HCT116 (cell line): ENCODE data around the gene HIVEP1. TPM values are rescaled to one million over a fixed set of nuclear protein-coding genes. Genes with fewer than 3 reads are reported as not detected.

ENCODE experiments used
- ATAC-seq: fragments of 200-7000 bp; cut with Tn5 transposase; 2 replicates; pipeline ENCODE4 v1.9.1; 2020; ENCODE audit warnings: mild to moderate bottlenecking, moderate library complexity
- BruUV-seq: library from RNA; stranded (reverse); fragments of 400-500 nt; replicated peaks from 2 replicates; lab custom pipeline; 2021; lab: Mats Ljungman, UMichigan
- CTCF ChIA-PET: fragments of 300-600 bp; sonication (Branson Sonifier 250); formaldehyde crosslinking; loops from one replicate; lab custom pipeline; 2021; ENCODE audit warnings: antibody characterized with exemption; lab: Charles Lee
- POLR2A ChIA-PET: fragments of 300-600, 350-600 bp; sonication (Branson Sonifier 250); formaldehyde crosslinking; loops from one replicate; lab custom pipeline; 2021; ENCODE audit warnings: antibody characterized with exemption; lab: Charles Lee
- RAD21 ChIA-PET, 2 experiments: fragments of 300-600 bp; sonication (Branson Sonifier 250); formaldehyde crosslinking; loops; one replicate each; lab custom pipeline; 2023; ENCODE audit warnings: low total read pairs in 2 of 2; ENCODE audit not compliant: uncharacterized antibody in 2 of 2, unreplicated experiment in 2 of 2, low non-redundant PET in 1 of 2; lab: Charles Lee
- DNase-seq: peaks from one replicate; pipeline ENCODE4 v3.0.0-alpha.2; 2010; ENCODE audit warnings: low read depth, low spot score
- H2AFZ ChIP-seq: fragments of 200-600 bp; shearing (Covaris generic), sonication (generic); 2 replicates; pipeline ENCODE4 v1.6.1; 2017; ENCODE audit warnings: low read depth, mixed run types, mixed read lengths, antibody characterized with exemption, low read length; ENCODE audit not compliant: poor library complexity, severe bottlenecking
- H3K27ac ChIP-seq: 2 replicates; pipeline ENCODE4 v1.5.1; 2012; ENCODE audit warnings: low read depth, low read length
- H3K27me3 ChIP-seq: fragments of 200-600 bp; sonication (generic); 2 replicates; pipeline ENCODE4 v1.6.1; 2016; ENCODE audit warnings: mixed run types, low read length, mixed read lengths; ENCODE audit not compliant: insufficient read depth
- H3K36me3 ChIP-seq, 2 experiments: fragments of 200-500 bp in 1 of 2; fragments of 200-600 bp in 1 of 2; sonication (Bioruptor generic) in 1 of 2; sonication (generic) in 1 of 2; 2 replicates each; pipeline versions ENCODE4 v1.5.1 to v1.6.1; 2014 to 2016; ENCODE audit warnings: low read length in 2 of 2, inconsistent platforms in 1 of 2, mixed read lengths in 1 of 2, mixed run types in 1 of 2; ENCODE audit not compliant: insufficient read depth in 2 of 2, control insufficient read depth in 1 of 2
- H3K4me1 ChIP-seq, 2 experiments: fragments of 200-600 bp in 1 of 2; sonication (generic) in 1 of 2; 2 replicates each; pipeline versions ENCODE4 v1.5.1 to v1.6.1; 2012 to 2017; ENCODE audit warnings: low read length in 2 of 2, inconsistent platforms in 1 of 2, mild to moderate bottlenecking in 1 of 2, mixed read lengths in 1 of 2, mixed run types in 1 of 2, moderate library complexity in 1 of 2; ENCODE audit not compliant: insufficient read depth in 2 of 2, control insufficient read depth in 1 of 2
- H3K4me2 ChIP-seq: fragments of 200-600 bp; sonication (generic); 2 replicates; pipeline ENCODE4 v1.6.1; 2017; ENCODE audit warnings: mixed run types, low read length, mixed read lengths
- H3K4me3 ChIP-seq, 2 experiments: fragments of 200-600 bp in 1 of 2; sonication (generic) in 1 of 2; replicated peaks in 1 of 2; 2 replicates each; pipeline ENCODE4 v1.5.1; 2011 to 2016; ENCODE audit warnings: low read length in 2 of 2, control low read depth in 1 of 2, low read depth in 1 of 2, mild to moderate bottlenecking in 1 of 2, mixed read lengths in 1 of 2, mixed run types in 1 of 2
- H3K79me2 ChIP-seq: fragments of 200-600 bp; sonication (generic); 2 replicates; pipeline ENCODE4 v1.6.1; 2017; ENCODE audit warnings: mild to moderate bottlenecking, mixed run types, low read length, moderate library complexity, mixed read lengths; ENCODE audit not compliant: insufficient read depth
- H3K9ac ChIP-seq: fragments of 200-600 bp; sonication (generic); 2 replicates; pipeline ENCODE4 v1.6.1; 2016; ENCODE audit warnings: low read length, mixed read lengths
- H3K9me2 ChIP-seq: fragments of 200-600 bp; sonication (generic), shearing (Covaris generic); 2 replicates; pipeline ENCODE4 v1.6.1; 2017; ENCODE audit warnings: mixed run types, mild to moderate bottlenecking, moderate library complexity; ENCODE audit not compliant: insufficient read depth
- H3K9me3 ChIP-seq, 2 experiments: fragments of 200-500 bp in 1 of 2; fragments of 200-600 bp in 1 of 2; sonication (Bioruptor generic) in 1 of 2; sonication (generic) in 1 of 2; 2 replicates each; pipeline ENCODE4 v1.6.1; 2014 to 2017; ENCODE audit warnings: low read length in 2 of 2, mixed read lengths in 2 of 2, inconsistent platforms in 1 of 2, low read depth in 1 of 2, mild to moderate bottlenecking in 1 of 2, mixed run types in 1 of 2, moderate library complexity in 1 of 2; ENCODE audit not compliant: control insufficient read depth in 1 of 2, insufficient read depth in 1 of 2
- H4K20me1 ChIP-seq: fragments of 200-600 bp; sonication (generic), shearing (Covaris generic); 2 replicates; pipeline ENCODE4 v1.6.1; 2017; ENCODE audit warnings: mixed run types, mild to moderate bottlenecking, moderate library complexity; ENCODE audit not compliant: insufficient read depth
- CBX3 ChIP-seq: IDR thresholded peaks from 2 replicates; pipeline ENCODE4 v1.6.1; 2012; ENCODE audit warnings: low read depth
- CEBPB ChIP-seq: IDR thresholded peaks from 2 replicates; pipeline ENCODE4 v1.6.1; 2012; ENCODE audit warnings: low read depth
- ELF1 ChIP-seq: IDR thresholded peaks from 2 replicates; pipeline ENCODE4 v1.6.1; 2012; ENCODE audit warnings: low read depth, borderline replicate concordance
- EZH2 ChIP-seq: fragments of 200-600 bp; sonication (generic); IDR thresholded peaks from 2 replicates; pipeline ENCODE4 v1.6.1; 2017; ENCODE audit warnings: antibody characterized with exemption, mixed run types
- FOSL1 ChIP-seq: IDR thresholded peaks from 2 replicates; pipeline ENCODE4 v1.6.1; 2012; ENCODE audit warnings: low read depth
- JUND ChIP-seq: IDR thresholded peaks from 2 replicates; pipeline ENCODE4 v1.6.1; 2012
- MAX ChIP-seq: IDR thresholded peaks from 2 replicates; pipeline ENCODE4 v1.6.1; 2012
- POLR2A ChIP-seq: IDR thresholded peaks from 2 replicates; pipeline ENCODE4 v1.7.0; 2011; ENCODE audit warnings: borderline replicate concordance; ENCODE audit not compliant: insufficient read depth, insufficient read length; ENCODE audit errors: extremely low read depth
- POLR2AphosphoS5 ChIP-seq: IDR thresholded peaks from 2 replicates; pipeline ENCODE4 v1.6.1; 2011; ENCODE audit warnings: mild to moderate bottlenecking, low read depth, low read length, moderate library complexity
- SIN3A ChIP-seq: IDR thresholded peaks from 2 replicates; pipeline ENCODE4 v1.6.1; 2012; ENCODE audit warnings: low read depth
- SP1 ChIP-seq: IDR thresholded peaks from 2 replicates; pipeline ENCODE4 v1.6.1; 2012; ENCODE audit warnings: low read depth
- TCF7L2 ChIP-seq: IDR thresholded peaks from 2 replicates; pipeline ENCODE4 v1.7.0; 2011; ENCODE audit warnings: borderline replicate concordance, inconsistent platforms; ENCODE audit not compliant: insufficient read depth, insufficient read length; ENCODE audit errors: extremely low read depth
- ZBTB33 ChIP-seq: IDR thresholded peaks from 2 replicates; pipeline ENCODE4 v1.6.1; 2011; ENCODE audit warnings: mild to moderate bottlenecking, low read length, moderate library complexity; ENCODE audit not compliant: insufficient replicate concordance; ENCODE audit errors: extremely low read depth
- ZFX ChIP-seq: fragments of 450-650 bp; IDR thresholded peaks from 2 replicates; pipeline ENCODE4 v1.6.1; 2017
- ZNF274 ChIP-seq: fragments of 200-500 bp; sonication (Bioruptor generic); IDR thresholded peaks from 2 replicates; pipeline ENCODE4 v1.6.1; 2014; ENCODE audit warnings: mild to moderate bottlenecking, low read depth, low read length, inconsistent platforms
- intact Hi-C: fragments of 100-400 bp; cut with micrococcal nuclease; formaldehyde crosslinking; loops from 2 replicates; pipeline ENCODE4 v1.10.0; 2022
- total RNA-seq: library from RNA; stranded (reverse); gene quantifications from one replicate; pipeline ENCODE4 v1.2.1, GENCODE V29; 2021; ENCODE audit not compliant: unreplicated experiment
- TF ChIP-seq, protein P1 (sequence below), 3 experiments: fragments of 200-600 bp in 1 of 3; sonication (generic) in 1 of 3; IDR thresholded peaks in 2 of 3; conservative IDR thresholded peaks in 1 of 3; 2 replicates each; pipeline ENCODE4 v1.5.1; 2012 to 2017; ENCODE audit warnings: low read depth in 2 of 3, low read length in 2 of 3, antibody characterized with exemption in 1 of 3, borderline replicate concordance in 1 of 3, control low read depth in 1 of 3, mild to moderate bottlenecking in 1 of 3, mixed read lengths in 1 of 3, mixed run types in 1 of 3, moderate library complexity in 1 of 3; ENCODE audit not compliant: insufficient read depth in 1 of 3

The HIVEP1 gene
- total RNA-seq, 1 experiment from 2014 or later: 11.2 TPM

GRCh38 chr6:11974089-11974488 is 38.0 kb upstream of the HIVEP1 start:
- no peaks in the 10 kb centered on the region for H3K79me2 ChIP-seq
- no peak overlapping the region for H2AFZ ChIP-seq
- no peaks in the 10 kb centered on the region for H3K9me2 ChIP-seq
- no peak for ATAC-seq
- CTCF ChIA-PET: no interaction called here
- H3K9me3 ChIP-seq: no peaks in the 10 kb centered on the region
- intact Hi-C loops: no loop called here
- H3K27me3 ChIP-seq: no peaks in the 10 kb centered on the region
- H3K4me1 ChIP-seq: no peaks in the 10 kb centered on the region
- POLR2A ChIA-PET: no interaction called here
- no peak for TF ChIP-seq FOSL1
- TF ChIP-seq SP1: no peak
- no peak for TF ChIP-seq ELF1
- no peak for TF ChIP-seq TCF7L2
- TF ChIP-seq JUND: no peak
- TF ChIP-seq, protein P1, sequence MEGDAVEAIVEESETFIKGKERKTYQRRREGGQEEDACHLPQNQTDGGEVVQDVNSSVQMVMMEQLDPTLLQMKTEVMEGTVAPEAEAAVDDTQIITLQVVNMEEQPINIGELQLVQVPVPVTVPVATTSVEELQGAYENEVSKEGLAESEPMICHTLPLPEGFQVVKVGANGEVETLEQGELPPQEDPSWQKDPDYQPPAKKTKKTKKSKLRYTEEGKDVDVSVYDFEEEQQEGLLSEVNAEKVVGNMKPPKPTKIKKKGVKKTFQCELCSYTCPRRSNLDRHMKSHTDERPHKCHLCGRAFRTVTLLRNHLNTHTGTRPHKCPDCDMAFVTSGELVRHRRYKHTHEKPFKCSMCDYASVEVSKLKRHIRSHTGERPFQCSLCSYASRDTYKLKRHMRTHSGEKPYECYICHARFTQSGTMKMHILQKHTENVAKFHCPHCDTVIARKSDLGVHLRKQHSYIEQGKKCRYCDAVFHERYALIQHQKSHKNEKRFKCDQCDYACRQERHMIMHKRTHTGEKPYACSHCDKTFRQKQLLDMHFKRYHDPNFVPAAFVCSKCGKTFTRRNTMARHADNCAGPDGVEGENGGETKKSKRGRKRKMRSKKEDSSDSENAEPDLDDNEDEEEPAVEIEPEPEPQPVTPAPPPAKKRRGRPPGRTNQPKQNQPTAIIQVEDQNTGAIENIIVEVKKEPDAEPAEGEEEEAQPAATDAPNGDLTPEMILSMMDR (IDR thresholded peaks at IDR 0.05 in 2 of 3, conservative IDR thresholded peaks at IDR 0.05 in 1 of 3; ENCODE audit: borderline replicate concordance in 1 of 3, insufficient read depth in 1 of 3, low read depth in 2 of 3, low read length in 2 of 3): no peak
- no peak for TF ChIP-seq CEBPB
- no peak for TF ChIP-seq EZH2
- TF ChIP-seq POLR2A: no peak
- no peak for TF ChIP-seq ZFX
- no peak for TF ChIP-seq ZNF274
- TF ChIP-seq SIN3A: no peak
- no peak for TF ChIP-seq MAX
- TF ChIP-seq CBX3: no peak
- TF ChIP-seq POLR2AphosphoS5: no peak
- no peak for TF ChIP-seq ZBTB33
- TF ChIP-seq, all 23 proteins: peak for 0
- H3K27ac ChIP-seq: no peak overlapping the region
- no peak for DNase-seq
- no peaks in the 10 kb centered on the region for H3K36me3 ChIP-seq
- no peak overlapping the region for H3K4me3 ChIP-seq
- no TSS peak for BruUV-seq
- H3K4me2 ChIP-seq: no peak overlapping the region
- H3K9ac ChIP-seq: no peak overlapping the region
- RAD21 ChIA-PET: no interaction called here
- H4K20me1 ChIP-seq: no peaks in the 10 kb centered on the region
